ENCODE data around the gene ADARB2.

Gene ADARB2

DNA sequence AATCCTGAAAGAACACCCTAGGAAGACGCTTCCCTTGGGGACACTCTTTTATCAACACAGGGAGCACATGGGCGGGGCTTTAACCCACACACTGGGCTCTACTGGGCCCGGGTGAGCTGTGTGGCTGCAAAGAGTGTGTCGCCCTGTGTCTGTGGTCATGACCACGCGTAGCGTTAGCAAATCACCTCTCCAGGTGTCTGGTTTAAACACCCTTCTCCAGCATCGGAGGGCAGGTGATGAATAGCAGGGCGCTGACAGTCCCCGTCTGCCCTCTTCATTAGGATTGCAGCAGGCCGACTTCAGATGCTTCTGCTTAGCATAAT, 127.7 kb downstream of the ADARB2 start:
- DNase-seq = no peak

DNA sequence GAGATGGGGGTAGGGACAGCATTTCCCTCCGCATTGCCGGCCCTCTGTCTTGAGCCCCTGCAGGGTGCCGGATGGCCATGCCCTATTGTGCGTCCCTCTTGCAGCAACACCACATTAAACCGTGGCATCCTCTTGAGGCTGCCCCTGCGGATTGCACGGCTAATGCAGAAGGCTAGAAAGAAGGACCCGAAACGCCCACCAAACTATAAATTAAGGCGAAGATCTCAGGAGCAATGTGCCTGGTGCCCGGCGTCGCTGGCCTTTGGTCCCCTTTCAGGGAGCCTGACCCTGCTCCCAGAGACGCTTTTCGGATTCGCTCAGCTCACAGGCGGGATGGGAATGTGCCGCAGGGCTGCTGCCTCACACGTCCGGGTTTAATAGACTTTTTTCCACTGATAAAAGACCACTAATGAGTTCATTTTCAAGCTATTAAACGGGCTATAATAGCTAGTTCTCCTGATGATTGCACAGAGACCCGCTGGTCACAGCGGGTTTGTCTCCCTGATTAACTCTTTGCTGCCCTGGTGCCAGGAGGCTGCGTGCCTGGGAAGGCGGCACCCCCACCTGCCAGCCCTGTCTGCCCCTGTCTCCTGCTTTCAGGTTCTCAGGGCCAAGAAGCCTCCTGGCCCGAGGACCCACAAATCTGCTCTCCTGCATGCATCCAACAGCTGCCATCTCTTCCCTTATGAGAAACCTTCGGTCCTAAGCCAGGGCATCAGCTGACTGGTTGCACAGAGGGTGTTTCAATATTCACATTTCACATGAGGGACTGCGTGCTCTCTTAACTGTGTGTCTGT, 128.3 kb downstream of the ADARB2 start:
- no peak for DNase-seq

DNA sequence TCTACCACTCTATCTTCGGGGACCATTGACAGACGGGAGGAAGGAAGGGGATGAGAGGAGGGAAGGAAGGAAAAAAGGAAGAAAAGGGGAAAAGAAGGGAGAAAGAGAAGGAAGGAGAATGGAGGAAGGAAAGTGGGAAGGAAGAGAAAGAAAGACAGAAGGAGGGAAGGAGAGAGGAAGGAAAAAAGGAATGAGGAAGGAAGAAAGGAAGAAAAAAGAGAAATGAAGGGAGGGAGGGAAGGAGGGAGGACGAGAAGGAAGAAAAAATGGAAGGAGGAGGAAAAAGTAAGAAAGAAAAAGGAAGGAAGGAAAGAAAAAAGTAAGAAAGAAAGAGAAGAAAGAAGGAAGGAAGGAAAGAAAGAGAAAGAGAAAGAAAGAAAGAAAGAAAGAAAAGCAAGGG, 128.9 kb downstream of the ADARB2 start:
- DNase-seq = no peak

DNA sequence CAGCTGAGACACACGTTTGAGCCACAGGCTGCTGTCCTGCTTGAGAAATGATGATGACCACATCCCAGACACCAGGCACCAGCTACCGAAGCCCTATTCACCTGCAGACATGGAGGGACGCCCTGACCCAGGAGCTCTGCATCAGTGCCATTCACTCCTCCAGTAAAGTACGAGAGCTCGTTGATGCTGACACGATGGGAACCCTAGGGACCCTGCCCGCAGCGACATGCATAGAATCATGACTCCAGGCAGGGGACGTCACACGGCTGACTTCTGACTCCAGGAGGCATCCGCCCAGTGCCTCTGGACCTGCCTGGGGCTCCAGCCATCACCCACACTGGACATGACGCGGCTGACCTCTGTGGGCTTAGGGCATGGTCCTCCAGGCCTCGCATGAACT, 129.9 kb downstream of the ADARB2 start:
- DNase-seq = no peak

DNA sequence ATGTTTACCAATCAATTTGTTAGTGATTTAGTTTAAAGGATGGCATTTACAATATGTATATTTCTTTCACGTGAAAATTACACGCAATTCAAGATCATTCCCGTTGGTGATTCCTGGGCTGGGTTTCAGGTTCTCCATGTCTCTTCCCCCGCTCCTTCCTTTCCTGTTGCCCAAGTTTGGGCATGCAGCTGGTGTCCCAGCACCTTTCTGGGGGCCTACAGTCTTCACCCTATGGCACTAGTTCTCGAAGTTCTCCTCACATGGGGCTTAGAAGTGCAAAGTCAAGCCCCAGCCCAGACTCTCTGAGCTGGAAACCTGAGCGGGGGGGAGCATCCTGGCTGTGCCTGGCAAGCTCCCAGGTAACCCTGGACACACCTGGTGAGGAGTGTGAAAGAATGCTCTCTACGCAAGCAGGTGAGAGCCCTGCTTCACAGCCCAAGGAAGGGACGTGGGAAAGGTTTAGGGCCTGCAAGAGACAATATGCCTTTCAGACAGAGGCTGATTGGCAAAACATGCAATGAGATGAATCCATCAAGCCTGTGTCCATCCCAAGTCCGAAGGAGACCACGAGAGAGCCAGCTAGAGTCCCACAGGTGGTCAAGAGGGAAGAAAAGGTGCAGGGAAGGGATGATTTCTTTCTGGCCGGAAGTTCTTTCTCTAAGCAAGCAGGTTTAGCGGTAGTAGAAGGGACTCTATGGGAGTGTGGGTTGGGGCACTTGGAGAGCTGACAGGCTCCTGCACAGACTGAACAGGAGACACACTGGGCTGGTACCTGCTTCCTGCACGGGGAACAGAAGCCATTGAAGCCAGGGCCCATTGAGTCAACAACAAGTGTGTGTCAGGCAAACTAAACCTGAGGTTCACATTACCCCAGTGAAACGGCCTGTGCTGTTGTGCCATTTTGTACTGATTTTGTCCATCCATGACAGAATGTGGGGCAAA, 131.1 kb downstream of the ADARB2 start:
- no peak for DNase-seq

DNA sequence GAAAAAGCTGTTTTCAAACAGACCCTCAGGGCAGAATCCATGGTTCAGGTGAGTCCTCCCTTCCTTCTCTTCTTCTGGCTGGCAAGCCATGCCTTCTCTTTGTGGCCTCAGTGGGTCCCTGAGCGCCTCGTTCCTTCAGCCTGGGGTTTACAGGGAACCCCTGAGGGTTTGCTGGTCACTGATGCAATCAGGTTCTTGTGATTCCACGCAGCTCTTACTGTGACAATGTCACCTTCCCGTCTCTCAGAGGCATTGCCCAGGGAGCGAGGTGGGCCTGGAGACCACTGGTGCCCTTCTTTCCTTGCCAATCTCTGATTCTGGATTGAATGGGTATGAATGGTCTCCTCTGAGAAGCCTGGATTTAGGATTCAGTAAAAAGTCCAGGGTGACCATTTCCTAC, 132.2 kb downstream of the ADARB2 start:
- DNase-seq = no peak

DNA sequence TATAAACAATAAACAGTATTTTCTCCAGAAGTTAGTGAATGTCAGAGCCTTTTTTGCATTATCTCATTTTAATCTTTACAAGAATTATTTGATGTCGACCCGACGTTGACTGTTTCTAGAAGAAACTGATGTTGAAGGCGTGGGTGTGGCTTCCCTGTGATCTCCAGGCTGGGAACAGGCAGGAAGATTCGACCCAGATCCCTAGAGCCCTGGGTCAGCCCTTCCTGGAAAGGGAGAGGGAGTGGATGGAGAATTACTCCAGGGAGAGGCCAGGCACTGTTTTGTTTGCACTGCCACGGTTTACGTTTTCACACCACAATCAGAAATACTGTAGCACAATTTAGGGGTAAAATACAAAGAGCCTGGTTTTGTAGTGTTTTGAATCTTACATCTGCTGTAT, 133.1 kb downstream of the ADARB2 start:
- DNase-seq = no peak

DNA sequence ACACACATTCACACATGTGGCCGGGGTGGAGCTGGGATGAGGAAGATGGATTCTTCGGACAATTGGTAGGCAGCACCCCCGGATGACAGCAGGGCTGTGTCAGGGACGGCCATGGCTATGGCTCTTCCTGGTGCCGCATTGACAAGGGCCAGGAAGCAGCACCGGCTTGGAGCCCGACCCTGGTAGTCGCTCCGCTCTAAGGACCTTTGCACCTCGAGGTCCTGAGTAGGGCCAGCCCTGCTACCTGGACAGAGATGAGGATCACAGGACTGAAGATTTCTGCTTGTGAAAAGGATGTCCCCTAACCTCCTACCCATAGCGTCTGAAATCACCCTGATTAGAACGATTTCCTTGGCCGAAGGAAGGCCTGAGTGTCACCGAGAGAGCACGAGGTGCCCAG, 134.1 kb downstream of the ADARB2 start:
- no peak for DNase-seq

DNA sequence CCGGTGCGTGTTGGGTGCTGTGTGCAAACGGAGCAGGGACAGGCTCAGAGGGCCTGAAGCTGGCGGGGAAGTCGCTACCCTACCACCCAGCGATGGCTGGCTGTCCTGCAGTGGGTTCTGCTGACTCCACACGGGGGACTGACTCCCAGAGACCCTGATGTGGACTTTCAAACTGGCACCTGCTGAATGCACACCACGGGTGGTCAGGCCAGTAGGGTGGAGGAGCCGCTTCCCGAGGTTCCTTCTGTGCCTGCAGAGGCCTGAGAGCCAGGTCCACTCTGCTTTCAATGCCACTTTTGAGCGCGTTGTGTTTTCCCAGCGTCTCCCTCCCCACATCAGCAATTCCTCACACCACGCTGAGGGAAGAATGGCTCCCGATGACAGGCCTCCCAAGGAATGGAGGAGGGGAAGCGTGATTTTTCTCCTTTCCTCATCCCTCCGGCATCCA, 135.3 kb downstream of the ADARB2 start:
- DNase-seq = no peak

DNA sequence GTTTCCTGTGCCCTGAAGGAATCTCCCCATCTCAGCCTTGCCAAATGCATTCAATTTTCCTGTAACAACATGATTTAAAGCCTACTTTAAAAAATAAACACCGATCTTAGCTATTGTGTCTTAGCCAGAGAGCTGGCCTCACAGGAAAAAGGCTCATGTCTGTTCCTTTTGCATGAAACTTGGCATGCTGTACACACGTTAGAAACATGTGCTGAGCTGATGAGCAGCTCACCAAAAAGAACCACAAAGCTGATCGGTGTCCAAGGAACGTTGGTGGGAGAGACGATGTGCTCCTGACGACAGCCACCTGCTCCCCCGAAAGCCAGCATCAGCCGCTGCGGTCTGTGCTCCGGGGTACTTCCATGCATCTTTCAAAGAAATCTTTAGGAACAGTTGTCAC, 135.9 kb downstream of the ADARB2 start:
- DNase-seq = no peak

DNA sequence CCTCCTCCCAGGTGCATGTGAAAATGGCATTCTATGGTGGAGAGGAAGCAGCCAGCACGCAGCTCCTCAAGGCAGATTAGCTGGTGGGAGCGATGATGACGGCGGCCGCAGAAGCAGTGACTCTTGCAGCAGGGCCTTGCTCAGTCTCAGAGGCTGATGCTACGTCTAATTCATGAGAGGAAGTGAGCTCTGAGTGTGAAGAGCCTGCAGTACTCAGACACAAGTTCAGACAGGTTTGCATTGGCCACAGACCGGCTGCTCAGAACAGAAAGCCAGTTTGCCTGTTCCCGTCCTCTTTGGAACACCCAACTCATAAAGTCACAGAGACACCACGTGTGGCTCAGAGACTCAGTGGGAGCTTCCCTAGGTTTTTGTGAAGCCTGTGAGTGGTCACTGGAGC, 136.5 kb downstream of the ADARB2 start:
- no peak for DNase-seq

DNA sequence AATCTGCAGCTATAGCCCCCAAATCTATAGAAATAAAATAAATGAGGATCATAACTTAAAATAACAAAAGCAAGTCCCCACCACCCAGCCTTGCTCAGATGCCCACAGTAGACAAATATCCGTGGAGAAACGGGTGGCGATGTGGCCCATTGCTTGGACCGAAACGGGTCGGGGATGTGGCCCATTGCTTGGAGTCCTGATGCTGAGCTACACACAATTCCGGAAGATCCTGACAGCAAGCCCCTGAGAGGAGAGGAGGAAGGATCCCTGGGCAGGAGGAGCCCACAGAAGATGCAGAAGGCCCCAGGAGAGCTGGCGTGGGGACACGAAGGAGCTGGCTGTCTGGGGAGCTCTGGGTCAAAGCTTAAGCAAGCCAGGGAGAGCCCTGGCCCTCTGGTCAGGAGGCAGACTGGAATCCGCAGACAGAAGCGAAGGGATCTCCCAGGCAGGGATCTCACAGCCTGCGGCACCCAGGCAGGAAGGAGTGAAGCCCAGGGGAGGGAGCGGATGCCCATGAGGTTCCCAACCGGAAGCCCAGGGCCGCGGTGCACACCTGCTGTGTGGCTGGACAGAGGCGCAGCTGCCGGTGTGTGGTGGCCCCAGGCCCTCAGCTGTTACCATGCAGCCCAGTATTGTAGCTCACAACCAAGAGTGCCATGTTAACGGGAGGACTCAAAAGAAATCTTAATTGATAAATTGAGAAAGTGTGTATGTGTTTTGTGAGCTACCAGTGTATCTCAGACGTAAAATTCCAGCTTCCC, 138.8 kb downstream of the ADARB2 start:
- no peak for DNase-seq

DNA sequence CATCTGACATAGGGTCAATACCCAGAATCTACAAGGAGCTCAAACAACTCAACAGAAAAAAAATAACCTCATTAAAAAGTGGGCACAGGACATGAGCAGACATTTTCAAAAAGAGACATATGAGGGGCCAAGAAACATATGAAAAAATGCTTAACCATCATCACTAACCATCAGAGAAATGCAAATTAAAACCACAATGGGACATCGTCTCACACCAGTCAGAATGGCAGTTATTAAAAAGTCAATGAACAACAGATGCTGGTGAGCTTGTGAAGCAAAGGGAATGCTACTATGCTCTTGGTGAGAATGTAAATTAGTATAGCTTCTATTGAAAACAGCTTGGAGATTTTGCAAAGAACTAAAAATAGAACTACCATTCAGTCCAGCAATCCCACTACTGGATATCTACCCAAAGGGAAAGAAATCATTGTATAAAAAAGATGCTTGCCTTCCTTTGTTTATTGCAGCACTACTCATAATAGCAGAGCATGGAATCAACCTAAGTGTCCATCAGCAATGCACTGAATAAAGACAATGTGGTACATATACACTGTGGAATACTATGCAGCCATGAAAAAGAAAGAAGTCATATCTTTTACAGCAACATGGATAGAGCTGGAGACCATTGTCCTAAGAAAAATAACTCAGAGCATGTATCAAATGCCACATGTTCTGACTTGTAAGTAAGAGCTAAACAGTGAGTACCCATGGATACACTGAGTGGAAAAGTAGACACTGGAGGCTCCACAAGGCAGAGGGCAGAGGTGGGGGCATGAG, 139.8 kb downstream of the ADARB2 start:
- no peak for DNase-seq

DNA sequence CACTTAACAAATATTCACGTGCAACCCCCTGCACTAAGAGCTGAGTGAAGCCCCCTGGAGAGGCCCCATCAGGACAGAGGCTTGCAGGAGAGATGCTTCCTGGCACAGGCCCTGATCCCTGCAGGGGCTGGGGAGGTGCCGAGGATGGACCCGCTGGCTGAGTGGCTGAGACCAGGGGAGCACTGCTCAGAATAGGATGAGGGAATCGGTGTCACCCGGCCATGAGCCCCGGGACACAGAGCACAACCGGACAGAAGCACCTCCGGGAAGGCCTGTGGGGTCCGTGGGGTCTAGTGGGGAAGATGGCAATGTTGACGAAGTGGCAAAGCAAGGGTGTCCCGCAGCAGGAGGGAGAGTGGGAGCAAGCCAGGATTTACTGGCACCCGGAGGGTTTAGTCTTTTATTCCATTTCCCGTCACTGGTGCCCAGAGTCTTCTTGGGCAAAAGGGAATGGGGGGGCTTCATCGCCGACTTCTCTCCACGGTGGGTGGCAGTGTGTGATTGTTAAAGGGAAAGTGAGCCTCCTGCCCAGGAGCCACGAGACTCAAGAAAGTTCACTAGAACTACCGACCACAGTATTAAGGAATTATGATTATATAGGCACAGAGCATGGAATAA, 140.7 kb downstream of the ADARB2 start:
- no peak for DNase-seq

DNA sequence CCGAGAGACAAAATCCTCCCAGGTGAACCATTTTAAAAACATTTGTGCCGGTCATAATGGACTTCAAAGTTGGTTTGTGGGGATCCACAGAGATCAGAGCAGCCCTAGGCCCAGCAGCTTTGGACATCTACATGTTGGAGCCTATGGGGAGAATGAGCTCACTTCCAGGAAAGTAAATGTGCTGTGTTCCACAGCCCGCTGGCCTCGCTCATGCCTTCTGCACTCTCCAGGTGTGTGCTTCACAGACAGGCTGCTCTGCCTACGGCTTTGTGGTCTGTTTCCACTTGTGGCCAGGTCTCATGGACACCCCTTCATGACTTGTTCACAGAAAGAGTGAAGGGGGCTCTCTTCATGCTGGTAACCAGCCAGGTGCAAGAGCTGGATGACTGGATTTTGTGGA, 141.6 kb downstream of the ADARB2 start:
- no peak for DNase-seq

DNA sequence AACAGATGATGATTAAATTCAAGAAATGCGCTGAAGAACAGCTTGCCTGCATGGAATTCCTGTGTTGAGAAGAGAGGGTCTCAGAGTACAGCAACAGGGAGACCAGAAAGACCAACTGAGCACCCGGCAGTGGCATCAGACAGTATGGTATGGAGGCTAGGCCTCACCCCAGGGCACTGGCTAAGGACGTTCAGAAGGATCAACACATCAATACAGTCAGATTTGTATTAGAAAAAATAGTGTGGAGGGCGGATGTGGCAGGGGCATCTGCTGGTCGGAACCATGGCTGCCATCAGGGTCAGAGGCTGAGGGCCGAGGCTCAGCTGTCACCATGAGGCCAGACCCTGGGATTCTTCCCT, 142.1 kb downstream of the ADARB2 start:
- DNase-seq = no peak

DNA sequence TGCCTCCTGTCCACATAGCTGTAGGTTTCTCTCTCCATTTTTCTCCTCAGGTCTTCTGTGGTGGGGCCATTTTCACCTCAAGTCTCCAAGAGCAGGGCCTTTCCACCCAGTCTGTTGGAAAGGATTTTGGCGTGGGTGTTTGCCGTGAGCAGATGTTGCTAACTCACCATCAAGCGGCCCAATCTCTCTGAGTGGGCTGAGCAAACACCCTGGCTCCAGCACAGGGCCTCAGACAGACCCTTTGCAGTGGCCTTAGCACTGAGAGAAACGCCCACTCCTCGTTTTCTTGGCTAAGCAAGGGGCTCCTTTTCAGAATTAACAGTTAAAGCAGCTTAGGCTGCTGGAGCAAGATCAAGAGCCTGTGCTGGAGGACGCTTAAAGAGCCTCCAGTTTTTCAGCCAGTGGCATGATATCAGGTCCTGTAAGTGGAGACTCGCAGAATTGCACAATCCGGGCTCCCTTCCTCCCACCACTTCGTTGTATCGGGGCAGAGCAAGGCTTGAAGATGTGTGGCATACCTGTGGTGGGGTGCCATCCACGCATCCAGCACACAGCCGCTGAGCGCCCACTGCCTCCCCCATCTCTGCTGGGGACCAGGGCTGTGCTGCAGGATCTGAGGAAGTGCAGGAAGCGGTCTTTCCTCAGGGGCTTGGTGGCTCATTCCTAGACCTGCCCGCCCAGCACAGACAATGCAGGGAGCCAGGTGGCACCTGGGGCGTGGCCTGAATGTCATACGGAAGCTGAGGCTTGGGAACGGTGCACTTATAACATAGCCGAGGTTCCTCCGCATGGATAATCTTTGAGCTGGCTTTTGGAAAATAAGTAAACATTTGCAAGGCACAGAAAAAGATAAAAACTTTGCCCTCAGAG, 142.7 kb downstream of the ADARB2 start:
- no peak for DNase-seq

DNA sequence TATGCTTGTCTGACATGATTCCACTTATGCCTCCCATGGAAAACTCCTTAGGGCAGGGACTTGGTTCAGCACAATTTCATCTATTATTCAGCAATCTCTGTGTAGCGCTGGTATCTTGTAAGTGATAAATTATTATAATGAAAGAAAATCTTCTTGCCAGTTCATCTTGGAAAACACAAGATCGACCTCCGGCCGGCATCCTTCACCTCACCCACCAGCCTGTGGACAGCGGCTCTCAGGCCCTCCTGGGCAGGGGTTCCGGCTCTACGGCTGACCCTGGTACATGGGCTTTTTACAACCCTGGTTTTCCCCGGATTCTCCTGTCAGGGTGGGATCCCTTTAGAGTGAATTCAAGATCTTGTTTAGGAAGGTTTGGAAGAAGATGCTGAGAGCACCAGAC, 145.6 kb downstream of the ADARB2 start:
- DNase-seq = no peak

DNA sequence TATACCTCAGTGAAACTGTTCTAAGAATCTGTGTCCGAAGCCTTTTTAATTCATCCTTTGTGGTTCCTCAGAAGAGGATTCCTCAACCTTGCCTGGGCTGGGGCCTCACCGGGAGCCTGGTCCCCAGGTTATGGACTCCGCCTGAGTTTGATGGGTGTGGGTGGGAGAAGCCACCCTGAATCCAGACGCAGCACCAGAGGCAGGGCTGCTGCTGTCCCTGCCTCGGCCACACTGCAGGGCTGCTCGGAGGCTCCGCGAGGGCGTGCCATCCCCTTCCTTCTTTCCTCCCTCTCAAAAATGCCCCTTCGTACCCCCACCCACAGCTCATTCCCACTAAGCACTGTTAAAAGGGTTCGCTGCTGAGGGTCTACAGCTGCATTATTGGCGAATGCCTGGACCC, 146.3 kb downstream of the ADARB2 start:
- no peak for DNase-seq

DNA sequence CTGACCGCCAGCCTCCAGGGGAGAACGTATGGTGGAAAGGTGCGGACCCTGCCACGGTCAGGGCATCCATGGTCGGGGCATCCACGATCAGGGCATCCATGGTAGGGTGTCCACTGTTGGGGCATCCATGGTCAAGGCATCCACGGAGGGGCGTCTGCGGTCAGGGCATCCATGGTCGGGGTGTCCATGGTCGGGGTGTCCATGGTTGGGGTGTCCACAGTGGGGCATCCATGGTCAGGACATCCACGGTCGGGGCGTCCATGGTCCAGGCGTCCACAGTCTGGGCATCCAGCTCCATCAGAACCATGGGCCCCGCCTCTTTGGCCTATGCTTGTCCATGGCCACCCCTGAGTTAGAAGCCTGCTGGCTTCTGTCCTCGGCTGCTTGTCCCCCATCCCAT, 148.1 kb downstream of the ADARB2 start:
- no peak for DNase-seq

DNA sequence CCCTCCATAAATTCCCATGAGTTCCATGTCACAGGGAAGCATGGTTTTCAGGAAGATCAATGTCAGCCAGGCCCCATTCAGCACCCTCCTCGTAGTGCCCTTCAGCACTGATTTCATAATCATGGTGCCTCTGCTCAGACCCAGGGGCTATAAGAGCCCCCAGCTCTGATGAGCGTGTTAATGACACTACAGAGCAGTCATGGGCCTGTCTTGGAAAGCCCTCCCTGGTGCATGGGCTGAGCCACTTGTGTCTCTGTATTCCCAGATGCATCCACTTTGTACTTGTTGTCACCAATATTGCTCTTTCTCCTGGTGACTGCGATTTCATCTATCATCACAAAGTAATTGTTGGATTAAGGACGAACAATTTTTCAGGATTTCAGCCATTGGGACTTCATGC, 154.6 kb downstream of the ADARB2 start:
- DNase-seq = no peak
